Activated T-cell treated with anti-CD3 and anti-CD28 coated beads, Interleukin-2, amount 50 U/mL, for 48 hours (primary cell): ENCODE measurements around the gene ST3GAL6.
A peak's percentile ranks its signal among the peaks of the same experiment; 100 is the strongest.

Experiments
- DNase-seq, 2 experiments: peaks; one replicate each; pipeline ENCODE4 v3.0.0-alpha.2; 2020

ST3GAL6 gene

GRCh38 chr3:98763076-98763475 is at the start of gene ST3GAL6:
ST3GAL6 (plus strand) TSS chr3:98763340; CDS start chr3:98768441, 5,101 bp downstream.
- DNase-seq, result no peak

- DNase-seq, result no peak
Observed at GRCh38 chr3:98713984-98714383, 49.2 kb upstream of the ST3GAL6 start.

- DNase-seq, result no peak
Observed at GRCh38 chr3:98717584-98717983, 45.6 kb upstream of the ST3GAL6 start.

GRCh38 chr3:98718730-98719129 is 44.4 kb upstream of the ST3GAL6 start:
- no peak for DNase-seq

GRCh38 chr3:98721776-98722175 is 41.4 kb upstream of the ST3GAL6 start:
- DNase-seq, result no peak

GRCh38 chr3:98722389-98722788 is 40.8 kb upstream of the ST3GAL6 start:
- DNase-seq, result no peak

- no peak for DNase-seq
Observed at GRCh38 chr3:98725352-98725751, 37.8 kb upstream of the ST3GAL6 start.

- DNase-seq, result no peak
Observed at GRCh38 chr3:98726084-98726483, 37.1 kb upstream of the ST3GAL6 start.

- DNase-seq, result no peak
Observed at GRCh38 chr3:98727638-98728037, 35.5 kb upstream of the ST3GAL6 start.

- DNase-seq, result no peak
Observed at GRCh38 chr3:98728672-98729071, 34.5 kb upstream of the ST3GAL6 start.

GRCh38 chr3:98730338-98730737 is 32.8 kb upstream of the ST3GAL6 start:
- DNase-seq, result peak in 1 of 2 experiments; percentile 24

- DNase-seq, result no peak
Observed at GRCh38 chr3:98730886-98731537, 32.1 kb upstream of the ST3GAL6 start.

GRCh38 chr3:98731720-98732285 is 31.3 kb upstream of the ST3GAL6 start:
- DNase-seq, result no peak

- peak; percentile 36 to 51 for DNase-seq
Observed at GRCh38 chr3:98732286-98733052, 30.7 kb upstream of the ST3GAL6 start.

- DNase-seq, result peak; percentile 28 to 37
Observed at GRCh38 chr3:98733053-98733811, 29.9 kb upstream of the ST3GAL6 start.

- peak; percentile 17 for DNase-seq
Observed at GRCh38 chr3:98733812-98734281, 29.3 kb upstream of the ST3GAL6 start.

GRCh38 chr3:98734306-98734705 is 28.8 kb upstream of the ST3GAL6 start:
- DNase-seq, result no peak

GRCh38 chr3:98734735-98735134 is 28.4 kb upstream of the ST3GAL6 start:
- no peak for DNase-seq

GRCh38 chr3:98735296-98735695 is 27.8 kb upstream of the ST3GAL6 start:
- DNase-seq, result no peak

GRCh38 chr3:98735761-98736269 is 27.3 kb upstream of the ST3GAL6 start:
- DNase-seq, result no peak

GRCh38 chr3:98737301-98737700 is 25.8 kb upstream of the ST3GAL6 start:
- no peak for DNase-seq

GRCh38 chr3:98739266-98739665 is 23.9 kb upstream of the ST3GAL6 start:
- DNase-seq, result no peak

- no peak for DNase-seq
Observed at GRCh38 chr3:98740324-98740723, 22.8 kb upstream of the ST3GAL6 start.
